Measurements from ENCODE around the gene KRTAP12-2. TPM values are rescaled to one million over a fixed set of nuclear protein-coding genes. Genes with fewer than 3 reads are reported as not detected.

KRTAP12-2 gene
- total and polyA plus RNA-seq, 10 of the 15 experiments (the other 5 are each of a cell fraction or from before 2014, with no cell fraction given): not detected

GRCh38 chr21:44637018-44637850 lies 29.5 kb downstream of the KRTAP12-2 start, which contains the start of gene KRTAP10-10:
TSS of gene KRTAP10-10 (plus strand) at chr21:44637356. CDS start at chr21:44637418, 62 bp downstream.
- POLR2A ChIA-PET: no interaction called here
- FAIRE-seq: no peak
- no TSS peak for BruUV-seq (replicated peaks)

More at GRCh38 chr21:44637018-44637850, 29.5 kb downstream of the KRTAP12-2 start, which contains the start of gene KRTAP10-10:
- ATAC-seq (no peak), DNase-seq (ENCODE audit: low read depth, low spot score) (no peak)
- no peaks in the 10 kb centered on the region for H3K79me2 ChIP-seq (ENCODE audit: control insufficient read depth, insufficient read depth, low read length)
- H3K4me3 ChIP-seq: no peak within 1 kb of the TSS
- no peak within 1 kb of the TSS for H3K4me2 ChIP-seq (ENCODE audit: control insufficient read depth, insufficient read depth)
- WGBS (ENCODE audit: insufficient coverage, insufficient replicate concordance, low lambda C conversion rate, missing lambda C conversion rate): 37% methylated on average over 21 of the region's 21 CpGs
- H3K9me3 ChIP-seq (replicated peaks; ENCODE audit: control insufficient read depth, insufficient read depth, low read length): no peaks in the 10 kb centered on the region; the same call in 2 of the 3 replicates
- in situ Hi-C loops (cut with MboI) (no loop called here), intact Hi-C loops (cut with micrococcal nuclease; ENCODE audit: unreplicated experiment) (no loop called here)
- RAD21 ChIA-PET (ENCODE audit: unreplicated experiment): no interaction called here
- H3K4me1 ChIP-seq (ENCODE audit: control insufficient read depth, insufficient read depth, low read length): no peaks in the 10 kb centered on the region
- H3K27ac ChIP-seq (ENCODE audit: control insufficient read depth, insufficient read depth): no peak within 1 kb of the TSS
- SMC1A ChIA-PET (ENCODE audit: uncharacterized antibody, unreplicated experiment): no interaction called here
- H3K27me3 ChIP-seq (replicated peaks in 1 of 2; ENCODE audit: control insufficient read depth in 2 of 2, insufficient read depth in 2 of 2, low read length in 1 of 2): no peaks in the 10 kb centered on the region
- H2AFZ ChIP-seq (ENCODE audit: control insufficient read depth, low read depth, low read length): no peak within 1 kb of the TSS
- no peaks in the 10 kb centered on the region for H3K36me3 ChIP-seq (ENCODE audit: control insufficient read depth in 2 of 2, insufficient read depth in 2 of 2, low read length in 1 of 2)
- TF ChIP-seq SMAD5 (IDR thresholded peaks at IDR 0.05; ENCODE audit: low read depth) (no peak), CHD2 (IDR thresholded peaks at IDR 0.05; ENCODE audit: borderline replicate concordance, low read depth, low read length) (no peak), JUNB (IDR thresholded peaks at IDR 0.05) (no peak), SREBF2 (IDR thresholded peaks at IDR 0.05; ENCODE audit: low read length) (no peak), SIX5 (IDR thresholded peaks at IDR 0.05; ENCODE audit: low read depth, low read length, severe bottlenecking) (no peak), NFYA (IDR thresholded peaks at IDR 0.05; ENCODE audit: borderline replicate concordance, low read depth, low read length) (no peak), MTA3 (IDR thresholded peaks at IDR 0.05; ENCODE audit: borderline replicate concordance, low read length) (no peak), ATF3 (IDR thresholded peaks at IDR 0.05; ENCODE audit: borderline replicate concordance, extremely low read depth, low read depth, low read length) (no peak), NR2F1 (conservative IDR thresholded peaks at IDR 0.05) (no peak), NFXL1 (IDR thresholded peaks at IDR 0.05; ENCODE audit: borderline replicate concordance) (no peak), E4F1 (IDR thresholded peaks at IDR 0.05; ENCODE audit: borderline replicate concordance, partially characterized antibody) (no peak), ZBED1 (IDR thresholded peaks at IDR 0.05; ENCODE audit: borderline replicate concordance) (no peak), RCOR1 (conservative IDR thresholded peaks at IDR 0.05; ENCODE audit: low read depth, low read length) (no peak), IKZF2 (IDR thresholded peaks at IDR 0.05) (no peak)
- no peak within 1 kb of the TSS for H3K9ac ChIP-seq (ENCODE audit: control insufficient read depth, insufficient read depth, low read length)
- CTCF ChIA-PET: no interaction called here
- H4K20me1 ChIP-seq (ENCODE audit: control insufficient read depth, insufficient read depth): no peaks in the 10 kb centered on the region
